K562 (cell line): ENCODE results near the gene NCAPD2. TPM values are rescaled to one million over a fixed set of nuclear protein-coding genes. Genes with fewer than 3 reads are reported as not detected.

Experiments used
- CBFA2T3 ChIP-seq: fragments of 450-650 bp; IDR thresholded peaks from 2 replicates; pipeline ENCODE4 v1.6.1; 2017
- CBX8 ChIP-seq: fragments of 200-600 bp; sonication (generic); IDR thresholded peaks from 2 replicates; pipeline ENCODE4 v1.6.1; 2012; ENCODE audit warnings: borderline replicate concordance, mixed run types, low read depth, mild to moderate bottlenecking, moderate library complexity, mixed read lengths, low read length, control low read depth, inconsistent platforms; ENCODE audit not compliant: poor library complexity, severe bottlenecking; ENCODE audit errors: extremely low read depth
- EP300 ChIP-seq: IDR thresholded peaks from 2 replicates; pipeline ENCODE4 v1.6.1; 2012; ENCODE audit warnings: low read length, improper control_type of control experiment
- EP400 ChIP-seq: fragments of 450-650 bp; IDR thresholded peaks from 2 replicates; pipeline ENCODE4 v1.6.1; 2017; ENCODE audit warnings: antibody characterized with exemption, mild to moderate bottlenecking, moderate library complexity
- HDAC1 ChIP-seq, 2 experiments: fragments of 450-650 bp; IDR thresholded peaks; 2 replicates each; pipeline ENCODE4 v1.6.1; 2016 to 2017; ENCODE audit warnings: inconsistent platforms in 1 of 2, mild to moderate bottlenecking in 1 of 2, moderate library complexity in 1 of 2
- HMG20A ChIP-seq: fragments of 450-650 bp; formaldehyde crosslinking; conservative IDR thresholded peaks from 2 replicates; pipeline ENCODE4 v1.4.0; 2020; ENCODE audit warnings: mild to moderate bottlenecking, mixed read lengths
- NBN ChIP-seq: fragments of 450-650 bp; IDR thresholded peaks from 2 replicates; pipeline ENCODE4 v1.6.1; 2016; ENCODE audit warnings: low read depth, mild to moderate bottlenecking
- NCOR1 ChIP-seq: fragments of 450-650 bp; IDR thresholded peaks from 2 replicates; pipeline ENCODE4 v1.6.1; 2016; ENCODE audit warnings: mild to moderate bottlenecking, moderate library complexity
- POLR3A ChIP-seq: IDR thresholded peaks from 2 replicates; pipeline ENCODE4 v1.6.1; 2011; ENCODE audit warnings: borderline replicate concordance, mild to moderate bottlenecking, moderate library complexity; ENCODE audit not compliant: insufficient read length, insufficient read depth; ENCODE audit errors: extremely low read depth
- RNF2 ChIP-seq: sonication (generic); IDR thresholded peaks from 2 replicates; pipeline ENCODE4 v1.6.1; 2016
- SOX6 ChIP-seq: fragments of 450-650 bp; IDR thresholded peaks from 2 replicates; pipeline ENCODE4 v1.6.1; 2014; ENCODE audit warnings: mild to moderate bottlenecking
- TAF1 ChIP-seq: IDR thresholded peaks from 2 replicates; pipeline ENCODE4 v1.6.1; 2011; ENCODE audit warnings: mild to moderate bottlenecking, low read length, moderate library complexity; ENCODE audit not compliant: insufficient read depth, control insufficient read depth, severe bottlenecking; ENCODE audit errors: extremely low read depth
- TARDBP ChIP-seq: fragments of 450-650 bp; IDR thresholded peaks from 2 replicates; pipeline ENCODE4 v1.6.1; 2016
- TBP ChIP-seq: optimal IDR thresholded peaks from 2 replicates; pipeline ENCODE3; 2011; ENCODE audit warnings: low read depth, low read length, improper control_type of control experiment
- TCF15 ChIP-seq: fragments of 250-450 bp; sonication (Bioruptor Pico); IDR thresholded peaks from 2 replicates; pipeline ENCODE4 v1.8.0; 2022; ENCODE audit warnings: moderate library complexity, mild to moderate bottlenecking, inconsistent platforms
- TCF7 ChIP-seq: sonication (generic); IDR thresholded peaks from 2 replicates; pipeline ENCODE4 v1.6.1; 2016; ENCODE audit warnings: antibody characterized with exemption, borderline replicate concordance
- THRAP3 ChIP-seq: fragments of 450-650 bp; IDR thresholded peaks from 2 replicates; pipeline ENCODE4 v1.6.1; 2016; ENCODE audit warnings: mild to moderate bottlenecking, inconsistent platforms, borderline replicate concordance
- XRCC5 ChIP-seq: fragments of 200-400 bp; formaldehyde crosslinking; IDR thresholded peaks from 2 replicates; pipeline ENCODE4 v1.6.1; 2017; ENCODE audit warnings: low read depth, mild to moderate bottlenecking, low read length
- ZBTB2 ChIP-seq: fragments of 450-650 bp; IDR thresholded peaks from 2 replicates; pipeline ENCODE4 v1.6.1; 2016; ENCODE audit warnings: antibody characterized with exemption
- ZKSCAN8 ChIP-seq: fragments of 200-800 bp; sonication (Bioruptor generic); IDR thresholded peaks from 2 replicates; pipeline ENCODE4 v1.6.1; 2016; ENCODE audit warnings: missing genetic modification characterization, missing compliant biosample characterization
- ZNF24 ChIP-seq: fragments of 450-650 bp; IDR thresholded peaks from 2 replicates; pipeline ENCODE4 v1.6.1; 2016
- ZNF316 ChIP-seq: fragments of 450-650 bp; IDR thresholded peaks from 2 replicates; pipeline ENCODE4 v1.6.1; 2016
- ZNF347 ChIP-seq: fragments of 450-650 bp; formaldehyde crosslinking; IDR thresholded peaks from 2 replicates; pipeline ENCODE4 v1.4.0; 2020; ENCODE audit warnings: low read depth, mild to moderate bottlenecking, moderate library complexity
- ZNF436 ChIP-seq: fragments of 250-450, 450-650 bp; sonication (Bioruptor Pico); formaldehyde crosslinking; IDR thresholded peaks from 2 replicates; pipeline ENCODE4 v1.7.0; 2020; ENCODE audit warnings: mild to moderate bottlenecking
- ZNF507 ChIP-seq: conservative IDR thresholded peaks from 2 replicates; pipeline ENCODE4 v1.6.1; 2017; ENCODE audit warnings: missing genetic modification characterization, missing compliant biosample characterization
- ZNF583 ChIP-seq: fragments of 250-450 bp; sonication (Bioruptor Pico); IDR thresholded peaks from 2 replicates; pipeline ENCODE4 v1.4.0; 2020
- polyA plus RNA-seq, 8 experiments: library from polyadenylated mRNA; depleted of rRNA in 4 of 8; stranded (reverse) in 5 of 8; unstranded in 3 of 8; fragments of >200 nt; fragmentation: Nextera tagmentation in 2 of 8; fragmentation: Illumina TruSeq in 1 of 8; extraction: Ambion mirVana in 2 of 8; extraction: Trizol in 1 of 8; gene quantifications; 2 replicates each; pipeline versions ENCODE4 v1.2.1 to v1.2.3, GENCODE V29; 2011 to 2014; ENCODE audit warnings: inconsistent platforms in 1 of 8, missing spikeins in 1 of 8
- total RNA-seq, 7 experiments: library from RNA; depleted of rRNA in 6 of 7; stranded (reverse); fragments of >200 nt in 6 of 7; fragmentation: Illumina TruSeq in 2 of 7; extraction: Trizol in 2 of 7; gene quantifications; 2 replicates each; pipeline versions ENCODE4 v1.2.1 to v1.2.3, GENCODE V29; 2011 to 2021; ENCODE audit warnings: low replicate concordance in 1 of 7
- TF ChIP-seq, protein P1 (sequence below): fragments of 250-450 bp; sonication (Bioruptor Pico); IDR thresholded peaks from 2 replicates; pipeline ENCODE4 v1.4.0; 2020; ENCODE audit warnings: borderline replicate concordance
- TF ChIP-seq, protein P2 (sequence below), 3 experiments: fragments of 200-800 bp in 1 of 3; sonication (Bioruptor generic) in 1 of 3; sonication (generic) in 1 of 3; formaldehyde crosslinking in 1 of 3; IDR thresholded peaks; 2 replicates each; pipeline versions ENCODE4 v1.6.1 to v1.8.0; 2016 to 2022; ENCODE audit warnings: mild to moderate bottlenecking in 2 of 3, missing compliant biosample characterization in 2 of 3, missing genetic modification characterization in 2 of 3, missing genetic modification reagents in 1 of 3

The NCAPD2 gene
- total and polyA plus RNA-seq, 9 of the 15 experiments (the other 6 are each of a cell fraction or from before 2014, with no cell fraction given) = 16.9 to 93.7 (median 68.3) TPM

GRCh38 chr12:6546016-6546415 is 52.1 kb downstream of the NCAPD2 start (continued):
- TF ChIP-seq CBFA2T3 (peak; percentile 96), TCF15 (no peak), POLR3A (no peak), ZNF507 (tag) (no peak), RNF2 (peak; percentile 28; the same call in 1 of the 2 replicates), EP400 (peak; percentile 28; the same call in 1 of the 2 replicates), ZNF436 (CRISPR knock-in tag) (no peak), TCF7 (no peak), ZNF583 (CRISPR knock-in tag) (no peak), TAF1 (no peak), ZNF347 (CRISPR knock-in tag) (no peak), HMG20A (CRISPR knock-in tag) (no peak), EP300 (peak; percentile 77; the same call in 1 of the 2 replicates), ZNF24 (no peak), TBP (no peak), ZBTB2 (peak; percentile 61; the same call in 1 of the 2 replicates), THRAP3 (no peak), HDAC1 (IDR thresholded peaks at IDR 0.05) (peak in 1 of 2 experiments; percentile 69; a peak in 2 of 4 replicates), ZKSCAN8 (CRISPR knock-in tag) (0 out of 2 replicates have a peak, but pooled peaks have one; percentile 31), TARDBP (no peak), ZNF316 (no peak), XRCC5 (no peak), NBN (no peak), SOX6 (0 out of 2 replicates have a peak, but pooled peaks have one; percentile 40), CBX8 (no peak), NCOR1 (peak; percentile 89)
- TF ChIP-seq, protein P1, sequence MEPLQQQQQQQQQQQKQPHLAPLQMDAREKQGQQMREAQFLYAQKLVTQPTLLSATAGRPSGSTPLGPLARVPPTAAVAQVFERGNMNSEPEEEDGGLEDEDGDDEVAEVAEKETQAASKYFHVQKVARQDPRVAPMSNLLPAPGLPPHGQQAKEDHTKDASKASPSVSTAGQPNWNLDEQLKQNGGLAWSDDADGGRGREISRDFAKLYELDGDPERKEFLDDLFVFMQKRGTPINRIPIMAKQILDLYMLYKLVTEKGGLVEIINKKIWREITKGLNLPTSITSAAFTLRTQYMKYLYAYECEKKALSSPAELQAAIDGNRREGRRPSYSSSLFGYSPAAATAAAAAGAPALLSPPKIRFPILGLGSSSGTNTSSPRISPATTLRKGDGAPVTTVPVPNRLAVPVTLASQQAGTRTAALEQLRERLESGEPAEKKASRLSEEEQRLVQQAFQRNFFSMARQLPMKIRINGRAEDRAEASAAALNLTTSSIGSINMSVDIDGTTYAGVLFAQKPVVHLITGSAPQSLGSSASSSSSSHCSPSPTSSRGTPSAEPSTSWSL (CRISPR knock-in tag) = no peak
- TF ChIP-seq, protein P2, sequence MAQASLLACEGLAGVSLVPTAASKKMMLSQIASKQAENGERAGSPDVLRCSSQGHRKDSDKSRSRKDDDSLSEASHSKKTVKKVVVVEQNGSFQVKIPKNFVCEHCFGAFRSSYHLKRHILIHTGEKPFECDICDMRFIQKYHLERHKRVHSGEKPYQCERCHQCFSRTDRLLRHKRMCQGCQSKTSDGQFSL (CRISPR knock-in tag; IDR thresholded peaks at IDR 0.05) = no peak
- TF ChIP-seq, protein P2 (tag; IDR thresholded peaks at IDR 0.05) = no peak
